ENCODE results near the gene PTPRG.
"Not testable (repeated sequence)": the region's sequence is repeated elsewhere in the genome, so short reads cannot be mapped to it uniquely, and the experiment has no call there.

Gene PTPRG

GRCh38 chr3:61730577-61731231 lies 169.3 kb downstream of the PTPRG start:
- no peak for DNase-seq

- DNase-seq: no peak
Observed at GRCh38 chr3:61733000-61733399, 171.6 kb downstream of the PTPRG start.

GRCh38 chr3:61733876-61734275 lies 172.5 kb downstream of the PTPRG start:
- DNase-seq: no peak

GRCh38 chr3:61734749-61735686 lies 173.6 kb downstream of the PTPRG start:
- DNase-seq: no peak

GRCh38 chr3:61736506-61736905 lies 175.1 kb downstream of the PTPRG start:
- no peak for DNase-seq

GRCh38 chr3:61739640-61740039 lies 178.3 kb downstream of the PTPRG start:
- DNase-seq: no peak

GRCh38 chr3:61740494-61740893 lies 179.1 kb downstream of the PTPRG start:
- DNase-seq: no peak

GRCh38 chr3:61741551-61741950 lies 180.2 kb downstream of the PTPRG start:
- DNase-seq: no peak

GRCh38 chr3:61742006-61742405 lies 180.6 kb downstream of the PTPRG start:
- DNase-seq: no peak

- DNase-seq: no peak
Observed at GRCh38 chr3:61743067-61743466, 181.7 kb downstream of the PTPRG start.

GRCh38 chr3:61743686-61744242 lies 182.4 kb downstream of the PTPRG start:
- DNase-seq: no peak

- no peak for DNase-seq
Observed at GRCh38 chr3:61748288-61748687, 186.9 kb downstream of the PTPRG start.

GRCh38 chr3:61750766-61751165 lies 189.4 kb downstream of the PTPRG start:
- DNase-seq: no peak

GRCh38 chr3:61758839-61759238 lies 197.5 kb downstream of the PTPRG start:
- DNase-seq: no peak

GRCh38 chr3:61760783-61761182 lies 199.4 kb downstream of the PTPRG start:
- not testable (repeated sequence) for DNase-seq

- DNase-seq: no peak
Observed at GRCh38 chr3:61761694-61762430, 200.5 kb downstream of the PTPRG start.

GRCh38 chr3:61765157-61765876 lies 203.9 kb downstream of the PTPRG start:
- no peak for DNase-seq

GRCh38 chr3:61768284-61769037 lies 207.1 kb downstream of the PTPRG start:
- DNase-seq: no peak

GRCh38 chr3:61769266-61769990 lies 208.1 kb downstream of the PTPRG start:
- DNase-seq: no peak

- DNase-seq: no peak
Observed at GRCh38 chr3:61771976-61772375, 210.6 kb downstream of the PTPRG start.

- DNase-seq: no peak
Observed at GRCh38 chr3:61772456-61772855, 211.1 kb downstream of the PTPRG start.

All from activated naive CD4-positive, alpha-beta T cell treated with Interleukin-2 at 50 U/mL for 16 hours (primary cell).